Activated CD4-positive, CD25-positive, alpha-beta regulatory T cell treated with anti-CD3 and anti-CD28 coated beads, Interleukin-2, amount 50 U/mL, for 16 hours (primary cell): ENCODE data around the gene C17orf75.
"Not testable (repeated sequence)": the region's sequence is repeated elsewhere in the genome, so short reads cannot be mapped to it uniquely, and the experiment has no call there.

Source experiments
- DNase-seq: peaks from one replicate; pipeline ENCODE4 v3.0.0-alpha.2; 2020; ENCODE audit warnings: low read depth, low spot score

The C17orf75 gene

GRCh38 chr17:32341857-32342602 lies at the start of gene C17orf75:
TSS of gene C17orf75 (minus strand) at chr17:32342173. CDS start at chr17:32342139, 34 bp downstream.
- peak; percentile 44 for DNase-seq

GRCh38 chr17:32388613-32389459 lies 46.9 kb upstream of the C17orf75 start:
- DNase-seq: no peak

GRCh38 chr17:32388128-32388527 lies 46.2 kb upstream of the C17orf75 start:
- DNase-seq: not testable (repeated sequence)

GRCh38 chr17:32386844-32387243 lies 44.9 kb upstream of the C17orf75 start:
- no peak for DNase-seq

- no peak for DNase-seq
Observed at GRCh38 chr17:32385971-32386370, 44.0 kb upstream of the C17orf75 start.

- no peak for DNase-seq
Observed at GRCh38 chr17:32385121-32385520, 43.1 kb upstream of the C17orf75 start.

- DNase-seq: no peak
Observed at GRCh38 chr17:32383926-32384434, 42.0 kb upstream of the C17orf75 start.

GRCh38 chr17:32382526-32383223 lies 40.7 kb upstream of the C17orf75 start:
- DNase-seq: no peak

GRCh38 chr17:32370426-32370825 lies 28.5 kb upstream of the C17orf75 start:
- DNase-seq: no peak

GRCh38 chr17:32361270-32361669 lies 19.3 kb upstream of the C17orf75 start:
- DNase-seq: no peak

GRCh38 chr17:32357615-32358014 lies 15.6 kb upstream of the C17orf75 start:
- no peak for DNase-seq

GRCh38 chr17:32356750-32357149 lies 14.8 kb upstream of the C17orf75 start:
- no peak for DNase-seq

- DNase-seq: no peak
Observed at GRCh38 chr17:32356378-32356743, 14.4 kb upstream of the C17orf75 start.

GRCh38 chr17:32355649-32356377 lies 13.8 kb upstream of the C17orf75 start:
- no peak for DNase-seq

- DNase-seq: not testable (repeated sequence)
Observed at GRCh38 chr17:32352734-32353133, 10.8 kb upstream of the C17orf75 start.

- DNase-seq: peak; percentile 19
Observed at GRCh38 chr17:32350666-32351418, 8.9 kb upstream of the C17orf75 start.

GRCh38 chr17:32349854-32350665 lies 8.1 kb upstream of the C17orf75 start, which contains the start of gene ZNF207:
TSS of gene ZNF207 (plus strand) at chr17:32350157. CDS start at chr17:32350286, 129 bp downstream.
- DNase-seq: peak; percentile 91

- no peak for DNase-seq
Observed at GRCh38 chr17:32349503-32349853, 7.5 kb upstream of the C17orf75 start.

- DNase-seq: no peak
Observed at GRCh38 chr17:32348483-32348800, 6.5 kb upstream of the C17orf75 start.
